Panc1 (cell line): ENCODE results near the gene POLG2. TPM values are rescaled to one million over a fixed set of nuclear protein-coding genes. Genes with fewer than 3 reads are reported as not detected.

Experiments used
- ATAC-seq: fragments of 200-7000 bp; cut with Tn5 transposase; 2 replicates; pipeline ENCODE4 v1.9.1; 2020; ENCODE audit warnings: mild to moderate bottlenecking, moderate library complexity
- BruUV-seq: library from RNA; stranded (reverse); fragments of 400-500 nt; replicated peaks from 2 replicates; lab custom pipeline; 2021; lab: Mats Ljungman, UMichigan
- CTCF ChIA-PET: fragments of 300-600 bp; sonication (Branson Sonifier 250); formaldehyde crosslinking; loops from one replicate; lab custom pipeline; 2022; ENCODE audit warnings: antibody characterized with exemption; lab: Charles Lee
- POLR2A ChIA-PET: fragments of 300-600 bp; sonication (Branson Sonifier 250); formaldehyde crosslinking; loops from one replicate; lab custom pipeline; 2022; ENCODE audit warnings: antibody characterized with exemption; lab: Charles Lee
- DNase-seq: peaks from one replicate; pipeline ENCODE4 v3.0.0-alpha.2; 2010; ENCODE audit warnings: low read depth, low spot score
- H3K27ac ChIP-seq: 2 replicates; pipeline ENCODE4 v1.5.1; 2011; ENCODE audit warnings: mild to moderate bottlenecking, low read length, inconsistent platforms
- H3K27me3 ChIP-seq: fragments of 200-500 bp; sonication (Bioruptor generic); 2 replicates; pipeline ENCODE4 v1.6.0; 2014; ENCODE audit warnings: low read length, inconsistent platforms; ENCODE audit not compliant: control insufficient read depth, insufficient read depth
- H3K36me3 ChIP-seq: fragments of 200-500 bp; sonication (Bioruptor generic); 2 replicates; pipeline ENCODE4 v1.5.1; 2014; ENCODE audit warnings: inconsistent platforms, mild to moderate bottlenecking, low read length, moderate library complexity; ENCODE audit not compliant: control insufficient read depth, insufficient read depth
- H3K4me1 ChIP-seq: 2 replicates; pipeline ENCODE4 v1.5.1; 2011; ENCODE audit warnings: inconsistent platforms, mild to moderate bottlenecking, low read length, moderate library complexity; ENCODE audit not compliant: control insufficient read depth, insufficient read depth
- H3K4me3 ChIP-seq, 2 experiments: 2 replicates each; pipeline ENCODE4 v1.5.1; 2011 to 2012; ENCODE audit warnings: low read depth in 2 of 2, low read length in 2 of 2, mild to moderate bottlenecking in 2 of 2, inconsistent platforms in 1 of 2, moderate library complexity in 1 of 2
- H3K9me3 ChIP-seq: fragments of 200-500 bp; sonication (Bioruptor generic); 2 replicates; pipeline ENCODE4 v1.5.1; 2014; ENCODE audit warnings: low read depth, mild to moderate bottlenecking, inconsistent platforms, low read length, moderate library complexity; ENCODE audit not compliant: control insufficient read depth, insufficient read depth
- CTCF ChIP-seq: fragments of 450-650 bp; IDR thresholded peaks from 2 replicates; pipeline ENCODE4 v1.5.1; 2017; ENCODE audit warnings: mild to moderate bottlenecking
- POLR2AphosphoS5 ChIP-seq: IDR thresholded peaks from 2 replicates; pipeline ENCODE4 v1.6.1; 2012; ENCODE audit warnings: mild to moderate bottlenecking, low read depth, low read length, moderate library complexity
- REST ChIP-seq, 2 experiments: IDR thresholded peaks; 2 replicates each; pipeline ENCODE4 v1.6.1; 2011 to 2012; ENCODE audit warnings: low read depth in 2 of 2, control low read depth in 1 of 2, low read length in 1 of 2, mild to moderate bottlenecking in 1 of 2, moderate library complexity in 1 of 2; ENCODE audit not compliant: insufficient read depth in 1 of 2
- SIN3A ChIP-seq: IDR thresholded peaks from 2 replicates; pipeline ENCODE4 v1.6.1; 2012; ENCODE audit warnings: low read depth, mild to moderate bottlenecking, low read length, moderate library complexity, borderline replicate concordance; ENCODE audit not compliant: insufficient read depth
- in situ Hi-C: cut with HindIII; loops from 2 replicates; pipeline ENCODE4 v1.10.0; 2016; ENCODE audit warnings: low sequenced_read_pairs, low pct_unique_long_range_greater_than_20kb
- intact Hi-C: fragments of 100-400 bp; cut with micrococcal nuclease; formaldehyde crosslinking; loops from one replicate; pipeline ENCODE4 v1.10.0; 2022; ENCODE audit not compliant: unreplicated experiment
- total RNA-seq: library from RNA; stranded (reverse); gene quantifications from one replicate; pipeline ENCODE4 v1.2.1, GENCODE V29; 2021; ENCODE audit not compliant: unreplicated experiment

POLG2 gene
- total RNA-seq, 1 experiment from 2014 or later: 19.6 TPM

- Histone ChIP-seq H3K36me3 (no peaks in the 10 kb centered on the region), H3K27ac (no peak overlapping the region), H3K27me3 (no peaks in the 10 kb centered on the region), H3K4me1 (no peaks in the 10 kb centered on the region), H3K4me3 (no peak overlapping the region), H3K9me3 (no peaks in the 10 kb centered on the region)
- TF ChIP-seq CTCF: no peak
- TF ChIP-seq POLR2AphosphoS5: no peak
- TF ChIP-seq SIN3A: no peak
- in situ Hi-C loops: no loop called here
- intact Hi-C loops: no loop called here
- CTCF ChIA-PET: no interaction called here
- DNase-seq (no peak), ATAC-seq (no peak)
- no TSS peak for BruUV-seq
- POLR2A ChIA-PET: no interaction called here
Measured at GRCh38 chr17:64458756-64459155, 38.1 kb downstream of the POLG2 start.

GRCh38 chr17:64457156-64457555 is 39.7 kb downstream of the POLG2 start:
- DNase-seq (no peak), ATAC-seq (no peak)
- no peaks in the 10 kb centered on the region for H3K27me3 ChIP-seq
- no peak overlapping the region for H3K27ac ChIP-seq
- no peaks in the 10 kb centered on the region for H3K9me3 ChIP-seq
- H3K4me3 ChIP-seq: no peak overlapping the region
- POLR2A ChIA-PET: no interaction called here
- no TSS peak for BruUV-seq
- TF ChIP-seq CTCF: no peak
- no peak for TF ChIP-seq SIN3A
- no peak for TF ChIP-seq REST (IDR thresholded peaks at IDR 0.05; ENCODE audit: insufficient read depth in 1 of 2, low read depth in 2 of 2, low read length in 1 of 2)
- no peak for TF ChIP-seq POLR2AphosphoS5
- intact Hi-C loops: no loop called here
- no peaks in the 10 kb centered on the region for H3K4me1 ChIP-seq
- in situ Hi-C loops: no loop called here
- CTCF ChIA-PET: no interaction called here
- no peaks in the 10 kb centered on the region for H3K36me3 ChIP-seq
